Measurements from ENCODE around the gene SGCA. TPM values are rescaled to one million over a fixed set of nuclear protein-coding genes. Genes with fewer than 3 reads are reported as not detected.

The SGCA gene
- total and polyA plus RNA-seq, 2 of the 13 experiments (the other 11 are each of a cell fraction or from before 2014, with no cell fraction given): not detected

DNA sequence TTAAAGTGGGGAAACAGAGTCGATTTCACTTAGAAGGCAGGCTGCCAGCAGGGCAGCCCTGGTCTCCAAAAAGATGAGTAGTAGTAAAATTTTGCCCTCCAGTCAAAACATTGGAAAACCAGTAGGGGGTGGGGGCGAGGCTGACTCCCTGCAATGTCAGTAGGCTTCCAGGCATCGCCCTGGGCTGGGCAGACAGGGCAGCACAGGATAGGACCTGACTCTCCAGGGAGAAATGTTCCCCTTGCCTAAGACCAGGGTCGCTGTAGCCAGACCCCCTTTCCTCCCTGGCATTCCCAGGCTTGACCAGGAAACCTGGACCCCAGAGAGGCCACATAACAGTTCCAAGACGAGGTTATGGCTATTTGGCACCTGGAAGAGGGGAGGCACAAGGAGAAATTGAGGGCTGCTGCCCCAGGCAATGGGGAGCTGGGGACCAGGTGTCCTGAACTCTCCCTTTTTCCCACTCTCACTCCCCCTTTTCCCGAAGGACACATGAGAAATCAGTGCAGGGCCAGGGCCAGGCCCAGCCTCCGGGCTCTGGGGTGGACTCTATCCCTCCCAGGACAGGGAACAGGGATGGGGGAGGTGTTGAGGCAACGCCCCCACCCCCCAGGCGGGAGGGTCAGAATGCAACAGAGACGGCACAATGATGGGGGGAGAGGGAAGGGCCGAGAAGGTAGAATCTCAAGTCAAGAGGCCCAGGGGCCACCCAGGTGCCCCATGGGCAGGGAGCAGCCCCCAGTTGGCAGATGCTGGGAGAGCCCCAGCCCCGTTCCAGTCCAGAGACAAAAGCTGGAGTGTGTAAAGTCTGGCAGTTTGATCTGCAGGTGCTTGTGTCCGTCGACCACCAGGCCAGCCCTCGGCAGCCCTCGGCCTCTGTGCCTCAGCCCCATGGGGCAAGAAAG, 31.3 kb upstream of the SGCA start:
- Histone ChIP-seq H3K79me2 (ENCODE audit: insufficient read depth, low read length) (no peaks in the 10 kb centered on the region), H3K4me2 (ENCODE audit: low read depth, low read length) (no peak overlapping the region), H3K9me3 (ENCODE audit: low read length) (no peaks in the 10 kb centered on the region), H3K4me1 (ENCODE audit: insufficient read depth, low read length) (peaks cover 45% of the 10 kb centered on the region), H3K27ac (ENCODE audit: extremely low read length, insufficient read depth, low read length) (no peak overlapping the region), H4K20me1 (ENCODE audit: insufficient read depth, low read length) (no peaks in the 10 kb centered on the region; the same call in 1 of the 2 replicates), H3K36me3 (replicated peaks in 1 of 2; ENCODE audit: control insufficient read depth in 1 of 2, insufficient read depth in 2 of 2, low read length in 2 of 2) (peaks cover 28% of the 10 kb centered on the region in 2 experiments; a peak in 4 of 5 replicates), H3K4me3 (replicated peaks in 1 of 3; ENCODE audit: insufficient read depth in 1 of 3, low read depth in 2 of 3, low read length in 3 of 3) (no peak overlapping the region), H2AFZ (ENCODE audit: low read length) (no peak overlapping the region), H3K27me3 (ENCODE audit: control insufficient read depth in 1 of 2, insufficient read depth in 2 of 2, low read length in 2 of 2) (peaks cover 2 to 4% of the 10 kb centered on the region in 2 experiments; a peak in 3 of 5 replicates), H3K9ac (ENCODE audit: insufficient read depth, low read depth, low read length) (no peak overlapping the region)
- TSS peak; percentile 59 for BruUV-seq (replicated peaks)
- intact Hi-C loops (cut with micrococcal nuclease; ENCODE audit: unreplicated experiment) (no loop called here), in situ Hi-C loops (cut with HindIII; ENCODE audit: extremely low pct_ligation_motif_present, low pct_unique_long_range_greater_than_20kb) (no loop called here)
- no peak for FAIRE-seq
- no peak for ATAC-seq
- ChIA-PET CTCF (ENCODE audit: low intra/inter-chr PET ratio, low total read pairs) (no interaction called here), POLR2A (no interaction called here)
- 85% methylated on average over 16 of the region's 16 CpGs for WGBS (ENCODE audit: low lambda C conversion rate)
- DNase-seq (ENCODE audit: low spot score): no peak
- TF ChIP-seq ZNF691 (CRISPR knock-in tag; IDR thresholded peaks at IDR 0.05; ENCODE audit: borderline replicate concordance, low read depth): no peak
- no peak for TF ChIP-seq MEF2D (CRISPR knock-in tag; IDR thresholded peaks at IDR 0.05)
- TF ChIP-seq ZNF326 (CRISPR knock-in tag; IDR thresholded peaks at IDR 0.05; ENCODE audit: borderline replicate concordance): no peak
- no peak for TF ChIP-seq ZNF572 (CRISPR knock-in tag; IDR thresholded peaks at IDR 0.05)
- no peak for TF ChIP-seq ZNF121 (CRISPR knock-in tag; IDR thresholded peaks at IDR 0.05)
- TF ChIP-seq ZNF382 (CRISPR knock-in tag; IDR thresholded peaks at IDR 0.05; ENCODE audit: borderline replicate concordance): no peak
